ENCODE results near the gene DSN1.

The DSN1 gene

GRCh38 chr20:36732456-36732855, 41.1 kb downstream of the DSN1 start:
- H3F3A ChIP-seq (ENCODE audit: insufficient read depth, low read length), result no peaks in the 10 kb centered on the region
- TF ChIP-seq CTCF (IDR thresholded peaks at IDR 0.05; ENCODE audit: low read length) (no peak), EZH2 (IDR thresholded peaks at IDR 0.05; ENCODE audit: borderline replicate concordance, low read length) (no peak)
- no peaks in the 10 kb centered on the region for H3K9me2 ChIP-seq (ENCODE audit: low read depth, low read length)
- H3K79me2 ChIP-seq (ENCODE audit: insufficient read depth, low read length), result no peaks in the 10 kb centered on the region
- H3K36me3 ChIP-seq (ENCODE audit: insufficient read depth, low read length), result no peaks in the 10 kb centered on the region
- H3K27me3 ChIP-seq (ENCODE audit: insufficient read depth, low read length), result no peaks in the 10 kb centered on the region
- no peak overlapping the region for H3K4me3 ChIP-seq (ENCODE audit: low read depth, low read length, poor library complexity, severe bottlenecking)
- H3K9ac ChIP-seq (ENCODE audit: low read length), result no peak overlapping the region
- no peak overlapping the region for H3K27ac ChIP-seq (ENCODE audit: low read depth, low read length, poor library complexity, severe bottlenecking)
- H3K4me2 ChIP-seq (ENCODE audit: low read length), result no peak overlapping the region
- H4K20me1 ChIP-seq (ENCODE audit: insufficient read depth, low read length), result no peaks in the 10 kb centered on the region
- H3K9me3 ChIP-seq (ENCODE audit: low read length), result no peaks in the 10 kb centered on the region
- H3K4me1 ChIP-seq (ENCODE audit: insufficient read depth, low read length, severe bottlenecking), result no peaks in the 10 kb centered on the region
- no peak overlapping the region for H2AFZ ChIP-seq (ENCODE audit: low read length)

GRCh38 chr20:36728986-36729385, 44.6 kb downstream of the DSN1 start:
- Histone ChIP-seq H3F3A (ENCODE audit: insufficient read depth, low read length) (no peaks in the 10 kb centered on the region), H3K27ac (ENCODE audit: low read depth, low read length, poor library complexity, severe bottlenecking) (no peak overlapping the region), H3K79me2 (ENCODE audit: insufficient read depth, low read length) (no peaks in the 10 kb centered on the region), H3K4me2 (ENCODE audit: low read length) (no peak overlapping the region), H2AFZ (ENCODE audit: low read length) (no peak overlapping the region), H3K36me3 (ENCODE audit: insufficient read depth, low read length) (no peaks in the 10 kb centered on the region), H3K9me2 (ENCODE audit: low read depth, low read length) (no peaks in the 10 kb centered on the region), H3K9me3 (ENCODE audit: low read length) (no peaks in the 10 kb centered on the region), H3K27me3 (ENCODE audit: insufficient read depth, low read length) (no peaks in the 10 kb centered on the region), H3K4me1 (ENCODE audit: insufficient read depth, low read length, severe bottlenecking) (no peaks in the 10 kb centered on the region), H3K9ac (ENCODE audit: low read length) (no peak overlapping the region), H4K20me1 (ENCODE audit: insufficient read depth, low read length) (no peaks in the 10 kb centered on the region), H3K4me3 (ENCODE audit: low read depth, low read length, poor library complexity, severe bottlenecking) (no peak overlapping the region)
- TF ChIP-seq CTCF (IDR thresholded peaks at IDR 0.05; ENCODE audit: low read length) (peak; percentile 42), EZH2 (IDR thresholded peaks at IDR 0.05; ENCODE audit: borderline replicate concordance, low read length) (no peak)

GRCh38 chr20:36726168-36726567, 47.4 kb downstream of the DSN1 start:
- TF ChIP-seq CTCF (IDR thresholded peaks at IDR 0.05; ENCODE audit: low read length) (no peak), EZH2 (IDR thresholded peaks at IDR 0.05; ENCODE audit: borderline replicate concordance, low read length) (no peak)
- H2AFZ ChIP-seq (ENCODE audit: low read length), result no peak overlapping the region
- H3K9ac ChIP-seq (ENCODE audit: low read length), result no peak overlapping the region
- no peak overlapping the region for H3K27ac ChIP-seq (ENCODE audit: low read depth, low read length, poor library complexity, severe bottlenecking)
- no peaks in the 10 kb centered on the region for H3F3A ChIP-seq (ENCODE audit: insufficient read depth, low read length)
- H3K27me3 ChIP-seq (ENCODE audit: insufficient read depth, low read length), result no peaks in the 10 kb centered on the region
- H3K9me2 ChIP-seq (ENCODE audit: low read depth, low read length), result no peaks in the 10 kb centered on the region
- no peak overlapping the region for H3K4me3 ChIP-seq (ENCODE audit: low read depth, low read length, poor library complexity, severe bottlenecking)
- no peak overlapping the region for H3K4me2 ChIP-seq (ENCODE audit: low read length)
- H3K9me3 ChIP-seq (ENCODE audit: low read length), result no peaks in the 10 kb centered on the region
- no peaks in the 10 kb centered on the region for H3K36me3 ChIP-seq (ENCODE audit: insufficient read depth, low read length)
- no peaks in the 10 kb centered on the region for H3K4me1 ChIP-seq (ENCODE audit: insufficient read depth, low read length, severe bottlenecking)
- H4K20me1 ChIP-seq (ENCODE audit: insufficient read depth, low read length), result no peaks in the 10 kb centered on the region
- no peaks in the 10 kb centered on the region for H3K79me2 ChIP-seq (ENCODE audit: insufficient read depth, low read length)

Measured in OCI-LY1 (cell line).